ENCODE results near the gene SMOC2. TPM values are rescaled to one million over a fixed set of nuclear protein-coding genes. Genes with fewer than 3 reads are reported as not detected.

The SMOC2 gene
- polyA plus RNA-seq, 1 of the 3 experiments (the other 2 are of a cell fraction), result not detected

GRCh38 chr6:168583821-168584220 is 142.8 kb downstream of the SMOC2 start:
- no peak overlapping the region for H3K27ac ChIP-seq (ENCODE audit: low read depth in 2 of 2, low read length in 1 of 2)
- H3F3A ChIP-seq (replicated peaks; ENCODE audit: insufficient read depth), result no peaks in the 10 kb centered on the region
- H3K9ac ChIP-seq, result no peak overlapping the region
- 52% methylated on average over 9 of the region's 9 CpGs for WGBS (ENCODE audit: low lambda C conversion rate)
- H2AFZ ChIP-seq (ENCODE audit: low read depth), result no peak overlapping the region
- H3K36me3 ChIP-seq (replicated peaks in 1 of 2; ENCODE audit: control insufficient read depth in 1 of 2, insufficient read depth in 2 of 2, low read length in 1 of 2), result no peaks in the 10 kb centered on the region
- ChIA-PET POLR2A (no interaction called here), CTCF (no interaction called here)
- no peaks in the 10 kb centered on the region for H3K9me2 ChIP-seq
- no peaks in the 10 kb centered on the region for H3K9me3 ChIP-seq
- H4K20me1 ChIP-seq (ENCODE audit: insufficient read depth), result no peaks in the 10 kb centered on the region
- peaks cover 0 to 2% of the 10 kb centered on the region in 2 experiments; a peak in 1 of 4 replicates for H3K4me1 ChIP-seq (ENCODE audit: control insufficient read depth in 1 of 2, insufficient read depth in 2 of 2, low read depth in 1 of 2, low read length in 1 of 2)
- no peak overlapping the region for H3K4me2 ChIP-seq
- no peak for DNase-seq
- TF ChIP-seq MAX (IDR thresholded peaks at IDR 0.05; ENCODE audit: low read depth) (no peak), ZBTB33 (IDR thresholded peaks at IDR 0.05; ENCODE audit: borderline replicate concordance, low read depth) (no peak), RCOR1 (IDR thresholded peaks at IDR 0.05; ENCODE audit: low read length) (no peak), MEF2A (IDR thresholded peaks at IDR 0.05; ENCODE audit: borderline replicate concordance, low read depth) (no peak), CHD2 (IDR thresholded peaks at IDR 0.05; ENCODE audit: low read length, partially characterized antibody) (no peak), IRF3 (IDR thresholded peaks at IDR 0.05; ENCODE audit: low read depth, low read length) (no peak), REST (IDR thresholded peaks at IDR 0.05; ENCODE audit: low read depth, low read length) (no peak), USF2 (IDR thresholded peaks at IDR 0.05; ENCODE audit: borderline replicate concordance, low read depth, low read length) (no peak), EP300 (IDR thresholded peaks at IDR 0.05; ENCODE audit: borderline replicate concordance in 1 of 2, low read depth in 1 of 2, low read length in 1 of 2) (no peak), YY1 (IDR thresholded peaks at IDR 0.05; ENCODE audit: low read depth) (no peak), TEAD4 (IDR thresholded peaks at IDR 0.05; ENCODE audit: borderline replicate concordance, insufficient read depth) (no peak), CTCF (IDR thresholded peaks at IDR 0.05) (no peak), PBX3 (IDR thresholded peaks at IDR 0.05) (no peak), SIN3A (IDR thresholded peaks at IDR 0.05; ENCODE audit: borderline replicate concordance, low read depth, low read length) (no peak)
- no peaks in the 10 kb centered on the region for H3K79me2 ChIP-seq (ENCODE audit: insufficient read depth)
- no peak overlapping the region for H3K4me3 ChIP-seq (ENCODE audit: low read depth in 2 of 2, low read length in 1 of 2)
- no peaks in the 10 kb centered on the region for H3K27me3 ChIP-seq (ENCODE audit: insufficient read depth)
